ENCODE data around the gene COG2. TPM values are rescaled to one million over a fixed set of nuclear protein-coding genes. Genes with fewer than 3 reads are reported as not detected.
A peak's percentile ranks its signal among the peaks of the same experiment; 100 is the strongest.

Gene COG2
- total and polyA plus RNA-seq, 2 of the 13 experiments (the other 11 are each of a cell fraction or from before 2014, with no cell fraction given), result 16.8 to 36.3 TPM

GRCh38 chr1:230642263-230642959 lies at the start of gene COG2 (continued):
- TF ChIP-seq NRL (CRISPR knock-in tag; IDR thresholded peaks at IDR 0.05; ENCODE audit: borderline replicate concordance), result peak; percentile 51; the same call in 1 of the 2 replicates
- no peak for TF ChIP-seq TAF15 (IDR thresholded peaks at IDR 0.05; ENCODE audit: low read depth, low read length, poor library complexity, severe bottlenecking)
- peak; percentile 86 for TF ChIP-seq ELF3 (CRISPR knock-in tag; IDR thresholded peaks at IDR 0.05)
- peak; percentile 80; the same call in 1 of the 2 replicates for TF ChIP-seq ZNF607 (CRISPR knock-in tag; IDR thresholded peaks at IDR 0.05; ENCODE audit: borderline replicate concordance)
- TF ChIP-seq POLR2G (IDR thresholded peaks at IDR 0.05; ENCODE audit: low read depth, low read length), result peak; percentile 92
- TF ChIP-seq, protein P1, sequence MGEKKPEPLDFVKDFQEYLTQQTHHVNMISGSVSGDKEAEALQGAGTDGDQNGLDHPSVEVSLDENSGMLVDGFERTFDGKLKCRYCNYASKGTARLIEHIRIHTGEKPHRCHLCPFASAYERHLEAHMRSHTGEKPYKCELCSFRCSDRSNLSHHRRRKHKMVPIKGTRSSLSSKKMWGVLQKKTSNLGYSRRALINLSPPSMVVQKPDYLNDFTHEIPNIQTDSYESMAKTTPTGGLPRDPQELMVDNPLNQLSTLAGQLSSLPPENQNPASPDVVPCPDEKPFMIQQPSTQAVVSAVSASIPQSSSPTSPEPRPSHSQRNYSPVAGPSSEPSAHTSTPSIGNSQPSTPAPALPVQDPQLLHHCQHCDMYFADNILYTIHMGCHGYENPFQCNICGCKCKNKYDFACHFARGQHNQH (CRISPR knock-in tag; IDR thresholded peaks at IDR 0.05), result peak; percentile 76
- no peak; the same call in 1 of the 2 replicates for TF ChIP-seq MAF1 (CRISPR knock-in tag; IDR thresholded peaks at IDR 0.05; ENCODE audit: borderline replicate concordance)
- TF ChIP-seq MATR3 (CRISPR knock-in tag; IDR thresholded peaks at IDR 0.05), result no peak
- TF ChIP-seq ELF4 (CRISPR knock-in tag; IDR thresholded peaks at IDR 0.05; ENCODE audit: borderline replicate concordance), result peak; percentile 87; the same call in 1 of the 2 replicates
- 0 out of 2 replicates have a peak, but pooled peaks have one; percentile 40 for TF ChIP-seq ZFP62 (CRISPR knock-in tag; IDR thresholded peaks at IDR 0.05)
- TF ChIP-seq ZBED4 (CRISPR knock-in tag; IDR thresholded peaks at IDR 0.05; ENCODE audit: borderline replicate concordance), result no peak
- TF ChIP-seq REXO4 (CRISPR knock-in tag; IDR thresholded peaks at IDR 0.05; ENCODE audit: borderline replicate concordance), result no peak
- no peak for TF ChIP-seq SETDB1 (CRISPR knock-in tag; IDR thresholded peaks at IDR 0.05; ENCODE audit: borderline replicate concordance)
- TF ChIP-seq ZNF263 (CRISPR knock-in tag; IDR thresholded peaks at IDR 0.05), result peak; percentile 74; the same call in 1 of the 2 replicates
- TF ChIP-seq ZNF33B (CRISPR knock-in tag; IDR thresholded peaks at IDR 0.05), result no peak
- peak; percentile 92 for TF ChIP-seq CBFB (CRISPR knock-in tag; IDR thresholded peaks at IDR 0.05)
- no peak for TF ChIP-seq MIXL1 (CRISPR knock-in tag; IDR thresholded peaks at IDR 0.05)
- peak; percentile 84 for TF ChIP-seq ZBTB7B (CRISPR knock-in tag; IDR thresholded peaks at IDR 0.05)
- peak; percentile 84; the same call in 1 of the 2 replicates for TF ChIP-seq ZNF761 (CRISPR knock-in tag; conservative IDR thresholded peaks at IDR 0.05)
- no peak for TF ChIP-seq PHB2 (IDR thresholded peaks at IDR 0.05; ENCODE audit: partially characterized antibody)
- no peak for TF ChIP-seq NPAS2 (CRISPR knock-in tag; IDR thresholded peaks at IDR 0.05; ENCODE audit: borderline replicate concordance)
- TF ChIP-seq LCORL (IDR thresholded peaks at IDR 0.05), result no peak
- TF ChIP-seq LCORL (CRISPR knock-in tag; IDR thresholded peaks at IDR 0.05), result peak; percentile 88
- TF ChIP-seq, protein P2, sequence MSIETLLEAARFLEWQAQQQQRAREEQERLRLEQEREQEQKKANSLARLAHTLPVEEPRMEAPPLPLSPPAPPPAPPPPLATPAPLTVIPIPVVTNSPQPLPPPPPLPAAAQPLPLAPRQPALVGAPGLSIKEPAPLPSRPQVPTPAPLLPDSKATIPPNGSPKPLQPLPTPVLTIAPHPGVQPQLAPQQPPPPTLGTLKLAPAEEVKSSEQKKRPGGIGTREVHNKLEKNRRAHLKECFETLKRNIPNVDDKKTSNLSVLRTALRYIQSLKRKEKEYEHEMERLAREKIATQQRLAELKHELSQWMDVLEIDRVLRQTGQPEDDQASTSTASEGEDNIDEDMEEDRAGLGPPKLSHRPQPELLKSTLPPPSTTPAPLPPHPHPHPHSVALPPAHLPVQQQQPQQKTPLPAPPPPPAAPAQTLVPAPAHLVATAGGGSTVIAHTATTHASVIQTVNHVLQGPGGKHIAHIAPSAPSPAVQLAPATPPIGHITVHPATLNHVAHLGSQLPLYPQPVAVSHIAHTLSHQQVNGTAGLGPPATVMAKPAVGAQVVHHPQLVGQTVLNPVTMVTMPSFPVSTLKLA (IDR thresholded peaks at IDR 0.05), result peak; percentile 51; the same call in 1 of the 2 replicates
- no peak for TF ChIP-seq TCF12 (IDR thresholded peaks at IDR 0.05)
- TF ChIP-seq TCF12 (CRISPR knock-in tag; IDR thresholded peaks at IDR 0.05), result peak; percentile 87; the same call in 1 of the 2 replicates
